HL-60 (cell line): ENCODE measurements around the gene CCDC174.

Source experiments
- GABPA ChIP-seq: IDR thresholded peaks from 2 replicates; pipeline ENCODE4 v1.6.1; 2012; ENCODE audit warnings: low read depth
- POLR2AphosphoS5 ChIP-seq: IDR thresholded peaks from 2 replicates; pipeline ENCODE4 v1.6.1; 2012; ENCODE audit warnings: low read depth
- SPI1 ChIP-seq: IDR thresholded peaks from 2 replicates; pipeline ENCODE4 v1.6.1; 2012; ENCODE audit warnings: low read depth, mild to moderate bottlenecking, borderline replicate concordance
- TF ChIP-seq, protein P1 (sequence below): IDR thresholded peaks from one replicate; pipeline ENCODE4 v1.5.1; 2011; ENCODE audit warnings: low read length, control low read depth, inconsistent platforms; ENCODE audit not compliant: insufficient read depth
- TF ChIP-seq, protein P2 (sequence below): IDR thresholded peaks from 2 replicates; pipeline ENCODE4 v1.6.1; 2012; ENCODE audit warnings: low read depth; ENCODE audit not compliant: insufficient replicate concordance

DNA sequence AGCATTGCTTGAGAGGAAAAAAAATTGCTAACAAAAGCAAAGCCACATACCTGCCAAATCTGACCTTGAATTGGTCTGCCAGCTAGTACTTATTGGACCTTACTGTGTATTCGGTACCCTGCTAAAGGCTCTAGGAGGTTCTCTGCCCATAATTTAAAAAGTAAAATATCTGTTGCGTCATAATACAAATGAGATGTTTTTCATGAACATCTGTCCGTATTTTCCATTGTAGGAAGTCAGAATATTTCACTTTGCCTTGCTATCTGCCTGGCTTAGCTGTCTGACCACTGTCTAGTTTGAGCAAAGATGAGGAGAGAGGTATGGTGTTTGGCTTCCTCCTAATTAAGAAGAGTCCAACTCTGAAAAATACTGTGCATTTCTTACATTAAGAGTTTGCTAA, 12.6 kb downstream of the CCDC174 start:
- TF ChIP-seq, protein P1, sequence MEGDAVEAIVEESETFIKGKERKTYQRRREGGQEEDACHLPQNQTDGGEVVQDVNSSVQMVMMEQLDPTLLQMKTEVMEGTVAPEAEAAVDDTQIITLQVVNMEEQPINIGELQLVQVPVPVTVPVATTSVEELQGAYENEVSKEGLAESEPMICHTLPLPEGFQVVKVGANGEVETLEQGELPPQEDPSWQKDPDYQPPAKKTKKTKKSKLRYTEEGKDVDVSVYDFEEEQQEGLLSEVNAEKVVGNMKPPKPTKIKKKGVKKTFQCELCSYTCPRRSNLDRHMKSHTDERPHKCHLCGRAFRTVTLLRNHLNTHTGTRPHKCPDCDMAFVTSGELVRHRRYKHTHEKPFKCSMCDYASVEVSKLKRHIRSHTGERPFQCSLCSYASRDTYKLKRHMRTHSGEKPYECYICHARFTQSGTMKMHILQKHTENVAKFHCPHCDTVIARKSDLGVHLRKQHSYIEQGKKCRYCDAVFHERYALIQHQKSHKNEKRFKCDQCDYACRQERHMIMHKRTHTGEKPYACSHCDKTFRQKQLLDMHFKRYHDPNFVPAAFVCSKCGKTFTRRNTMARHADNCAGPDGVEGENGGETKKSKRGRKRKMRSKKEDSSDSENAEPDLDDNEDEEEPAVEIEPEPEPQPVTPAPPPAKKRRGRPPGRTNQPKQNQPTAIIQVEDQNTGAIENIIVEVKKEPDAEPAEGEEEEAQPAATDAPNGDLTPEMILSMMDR, result no peak
- TF ChIP-seq, protein P2, sequence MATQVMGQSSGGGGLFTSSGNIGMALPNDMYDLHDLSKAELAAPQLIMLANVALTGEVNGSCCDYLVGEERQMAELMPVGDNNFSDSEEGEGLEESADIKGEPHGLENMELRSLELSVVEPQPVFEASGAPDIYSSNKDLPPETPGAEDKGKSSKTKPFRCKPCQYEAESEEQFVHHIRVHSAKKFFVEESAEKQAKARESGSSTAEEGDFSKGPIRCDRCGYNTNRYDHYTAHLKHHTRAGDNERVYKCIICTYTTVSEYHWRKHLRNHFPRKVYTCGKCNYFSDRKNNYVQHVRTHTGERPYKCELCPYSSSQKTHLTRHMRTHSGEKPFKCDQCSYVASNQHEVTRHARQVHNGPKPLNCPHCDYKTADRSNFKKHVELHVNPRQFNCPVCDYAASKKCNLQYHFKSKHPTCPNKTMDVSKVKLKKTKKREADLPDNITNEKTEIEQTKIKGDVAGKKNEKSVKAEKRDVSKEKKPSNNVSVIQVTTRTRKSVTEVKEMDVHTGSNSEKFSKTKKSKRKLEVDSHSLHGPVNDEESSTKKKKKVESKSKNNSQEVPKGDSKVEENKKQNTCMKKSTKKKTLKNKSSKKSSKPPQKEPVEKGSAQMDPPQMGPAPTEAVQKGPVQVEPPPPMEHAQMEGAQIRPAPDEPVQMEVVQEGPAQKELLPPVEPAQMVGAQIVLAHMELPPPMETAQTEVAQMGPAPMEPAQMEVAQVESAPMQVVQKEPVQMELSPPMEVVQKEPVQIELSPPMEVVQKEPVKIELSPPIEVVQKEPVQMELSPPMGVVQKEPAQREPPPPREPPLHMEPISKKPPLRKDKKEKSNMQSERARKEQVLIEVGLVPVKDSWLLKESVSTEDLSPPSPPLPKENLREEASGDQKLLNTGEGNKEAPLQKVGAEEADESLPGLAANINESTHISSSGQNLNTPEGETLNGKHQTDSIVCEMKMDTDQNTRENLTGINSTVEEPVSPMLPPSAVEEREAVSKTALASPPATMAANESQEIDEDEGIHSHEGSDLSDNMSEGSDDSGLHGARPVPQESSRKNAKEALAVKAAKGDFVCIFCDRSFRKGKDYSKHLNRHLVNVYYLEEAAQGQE, result no peak
- TF ChIP-seq GABPA (no peak), POLR2AphosphoS5 (no peak), SPI1 (no peak)
